KOPT-K1 (cell line): ENCODE measurements around the gene RALB.
"Not testable (repeated sequence)": the region's sequence is repeated elsewhere in the genome, so short reads cannot be mapped to it uniquely, and the experiment has no call there.

Experiments
- H3K27ac ChIP-seq: fragments of 200-600 bp; sonication (generic); 2 replicates; pipeline ENCODE4 v1.5.1; 2016; ENCODE audit warnings: antibody characterized with exemption, mild to moderate bottlenecking, low read depth, low read length; ENCODE audit not compliant: poor library complexity, severe bottlenecking
- H3K36me3 ChIP-seq: fragments of 200-600 bp; sonication (generic); 2 replicates; pipeline ENCODE4 v1.5.1; 2017; ENCODE audit warnings: antibody characterized with exemption, mild to moderate bottlenecking, low read length, moderate library complexity; ENCODE audit not compliant: insufficient read depth
- H3K9me3 ChIP-seq: fragments of 200-600 bp; sonication (generic); 2 replicates; pipeline ENCODE4 v1.5.1; 2017; ENCODE audit warnings: antibody characterized with exemption, low read length, mild to moderate bottlenecking; ENCODE audit not compliant: insufficient read depth, poor library complexity, severe bottlenecking

The RALB gene

GRCh38 chr2:120303177-120303576 lies 50.5 kb downstream of the RALB start:
- Histone ChIP-seq H3K9me3 (no peaks in the 10 kb centered on the region), H3K36me3 (no peaks in the 10 kb centered on the region), H3K27ac (no peak overlapping the region)

GRCh38 chr2:120305296-120305695 lies 52.6 kb downstream of the RALB start:
- H3K27ac ChIP-seq = no peak overlapping the region
- no peaks in the 10 kb centered on the region for H3K36me3 ChIP-seq
- H3K9me3 ChIP-seq = no peaks in the 10 kb centered on the region

GRCh38 chr2:120305937-120306490 lies 53.4 kb downstream of the RALB start:
- H3K27ac ChIP-seq = no peak overlapping the region
- H3K36me3 ChIP-seq = no peaks in the 10 kb centered on the region
- H3K9me3 ChIP-seq = no peaks in the 10 kb centered on the region

GRCh38 chr2:120307482-120307881 lies 54.8 kb downstream of the RALB start:
- Histone ChIP-seq H3K36me3 (no peaks in the 10 kb centered on the region), H3K27ac (no peak overlapping the region), H3K9me3 (no peaks in the 10 kb centered on the region)

GRCh38 chr2:120308038-120308910 lies 55.6 kb downstream of the RALB start:
- Histone ChIP-seq H3K9me3 (no peaks in the 10 kb centered on the region), H3K36me3 (no peaks in the 10 kb centered on the region), H3K27ac (no peak overlapping the region)

- Histone ChIP-seq H3K9me3 (no peaks in the 10 kb centered on the region), H3K36me3 (no peaks in the 10 kb centered on the region), H3K27ac (no peak overlapping the region)
These were observed 57.5 kb downstream of the RALB start for GRCh38 chr2:120310136-120310535.

- not testable (repeated sequence) for H3K36me3 ChIP-seq, H3K27ac ChIP-seq, H3K9me3 ChIP-seq
These were observed 58.2 kb downstream of the RALB start for GRCh38 chr2:120310841-120311240.

- no peaks in the 10 kb centered on the region for H3K9me3 ChIP-seq
- no peaks in the 10 kb centered on the region for H3K36me3 ChIP-seq
- H3K27ac ChIP-seq = no peak overlapping the region
These were observed 59.4 kb downstream of the RALB start for GRCh38 chr2:120312076-120312475.

GRCh38 chr2:120312860-120313694 lies 60.4 kb downstream of the RALB start:
- H3K9me3 ChIP-seq = no peaks in the 10 kb centered on the region
- no peak overlapping the region for H3K27ac ChIP-seq
- H3K36me3 ChIP-seq = no peaks in the 10 kb centered on the region

GRCh38 chr2:120313695-120314615 lies 61.3 kb downstream of the RALB start:
- Histone ChIP-seq H3K9me3 (no peaks in the 10 kb centered on the region), H3K27ac (no peak overlapping the region), H3K36me3 (no peaks in the 10 kb centered on the region)

- H3K9me3 ChIP-seq = no peaks in the 10 kb centered on the region
- no peaks in the 10 kb centered on the region for H3K36me3 ChIP-seq
- no peak overlapping the region for H3K27ac ChIP-seq
These were observed 62.2 kb downstream of the RALB start for GRCh38 chr2:120314690-120315366.

- Histone ChIP-seq H3K36me3 (no peaks in the 10 kb centered on the region), H3K9me3 (no peaks in the 10 kb centered on the region), H3K27ac (no peak overlapping the region)
These were observed 62.8 kb downstream of the RALB start for GRCh38 chr2:120315367-120316033.

- Histone ChIP-seq H3K36me3 (no peaks in the 10 kb centered on the region), H3K27ac (no peak overlapping the region), H3K9me3 (no peaks in the 10 kb centered on the region)
These were observed 63.4 kb downstream of the RALB start for GRCh38 chr2:120316071-120316470.
